HCT116 (cell line): Measurements from ENCODE around the gene ABHD16B. TPM values are rescaled to one million over a fixed set of nuclear protein-coding genes. Genes with fewer than 3 reads are reported as not detected.

Source experiments
- ATAC-seq: fragments of 200-7000 bp; cut with Tn5 transposase; 2 replicates; pipeline ENCODE4 v1.9.1; 2020; ENCODE audit warnings: mild to moderate bottlenecking, moderate library complexity
- BruUV-seq: library from RNA; stranded (reverse); fragments of 400-500 nt; replicated peaks from 2 replicates; lab custom pipeline; 2021; lab: Mats Ljungman, UMichigan
- CTCF ChIA-PET: fragments of 300-600 bp; sonication (Branson Sonifier 250); formaldehyde crosslinking; loops from one replicate; lab custom pipeline; 2021; ENCODE audit warnings: antibody characterized with exemption; lab: Charles Lee
- POLR2A ChIA-PET: fragments of 300-600, 350-600 bp; sonication (Branson Sonifier 250); formaldehyde crosslinking; loops from one replicate; lab custom pipeline; 2021; ENCODE audit warnings: antibody characterized with exemption; lab: Charles Lee
- RAD21 ChIA-PET, 2 experiments: fragments of 300-600 bp; sonication (Branson Sonifier 250); formaldehyde crosslinking; loops; one replicate each; lab custom pipeline; 2023; ENCODE audit warnings: low total read pairs in 2 of 2; ENCODE audit not compliant: uncharacterized antibody in 2 of 2, unreplicated experiment in 2 of 2, low non-redundant PET in 1 of 2; lab: Charles Lee
- DNase-seq: peaks from one replicate; pipeline ENCODE4 v3.0.0-alpha.2; 2010; ENCODE audit warnings: low read depth, low spot score
- H2AFZ ChIP-seq: fragments of 200-600 bp; shearing (Covaris generic), sonication (generic); 2 replicates; pipeline ENCODE4 v1.6.1; 2017; ENCODE audit warnings: low read depth, mixed run types, mixed read lengths, antibody characterized with exemption, low read length; ENCODE audit not compliant: poor library complexity, severe bottlenecking
- H3K27ac ChIP-seq: 2 replicates; pipeline ENCODE4 v1.5.1; 2012; ENCODE audit warnings: low read depth, low read length
- H3K27me3 ChIP-seq: fragments of 200-600 bp; sonication (generic); 2 replicates; pipeline ENCODE4 v1.6.1; 2016; ENCODE audit warnings: mixed run types, low read length, mixed read lengths; ENCODE audit not compliant: insufficient read depth
- H3K36me3 ChIP-seq, 2 experiments: fragments of 200-500 bp in 1 of 2; fragments of 200-600 bp in 1 of 2; sonication (Bioruptor generic) in 1 of 2; sonication (generic) in 1 of 2; 2 replicates each; pipeline versions ENCODE4 v1.5.1 to v1.6.1; 2014 to 2016; ENCODE audit warnings: low read length in 2 of 2, inconsistent platforms in 1 of 2, mixed read lengths in 1 of 2, mixed run types in 1 of 2; ENCODE audit not compliant: insufficient read depth in 2 of 2, control insufficient read depth in 1 of 2
- H3K4me1 ChIP-seq, 2 experiments: fragments of 200-600 bp in 1 of 2; sonication (generic) in 1 of 2; 2 replicates each; pipeline versions ENCODE4 v1.5.1 to v1.6.1; 2012 to 2017; ENCODE audit warnings: low read length in 2 of 2, inconsistent platforms in 1 of 2, mild to moderate bottlenecking in 1 of 2, mixed read lengths in 1 of 2, mixed run types in 1 of 2, moderate library complexity in 1 of 2; ENCODE audit not compliant: insufficient read depth in 2 of 2, control insufficient read depth in 1 of 2
- H3K4me2 ChIP-seq: fragments of 200-600 bp; sonication (generic); 2 replicates; pipeline ENCODE4 v1.6.1; 2017; ENCODE audit warnings: mixed run types, low read length, mixed read lengths
- H3K4me3 ChIP-seq, 2 experiments: fragments of 200-600 bp in 1 of 2; sonication (generic) in 1 of 2; replicated peaks in 1 of 2; 2 replicates each; pipeline ENCODE4 v1.5.1; 2011 to 2016; ENCODE audit warnings: low read length in 2 of 2, control low read depth in 1 of 2, low read depth in 1 of 2, mild to moderate bottlenecking in 1 of 2, mixed read lengths in 1 of 2, mixed run types in 1 of 2
- H3K79me2 ChIP-seq: fragments of 200-600 bp; sonication (generic); 2 replicates; pipeline ENCODE4 v1.6.1; 2017; ENCODE audit warnings: mild to moderate bottlenecking, mixed run types, low read length, moderate library complexity, mixed read lengths; ENCODE audit not compliant: insufficient read depth
- H3K9ac ChIP-seq: fragments of 200-600 bp; sonication (generic); 2 replicates; pipeline ENCODE4 v1.6.1; 2016; ENCODE audit warnings: low read length, mixed read lengths
- H3K9me2 ChIP-seq: fragments of 200-600 bp; sonication (generic), shearing (Covaris generic); 2 replicates; pipeline ENCODE4 v1.6.1; 2017; ENCODE audit warnings: mixed run types, mild to moderate bottlenecking, moderate library complexity; ENCODE audit not compliant: insufficient read depth
- H3K9me3 ChIP-seq, 2 experiments: fragments of 200-500 bp in 1 of 2; fragments of 200-600 bp in 1 of 2; sonication (Bioruptor generic) in 1 of 2; sonication (generic) in 1 of 2; 2 replicates each; pipeline ENCODE4 v1.6.1; 2014 to 2017; ENCODE audit warnings: low read length in 2 of 2, mixed read lengths in 2 of 2, inconsistent platforms in 1 of 2, low read depth in 1 of 2, mild to moderate bottlenecking in 1 of 2, mixed run types in 1 of 2, moderate library complexity in 1 of 2; ENCODE audit not compliant: control insufficient read depth in 1 of 2, insufficient read depth in 1 of 2
- H4K20me1 ChIP-seq: fragments of 200-600 bp; sonication (generic), shearing (Covaris generic); 2 replicates; pipeline ENCODE4 v1.6.1; 2017; ENCODE audit warnings: mixed run types, mild to moderate bottlenecking, moderate library complexity; ENCODE audit not compliant: insufficient read depth
- CBX3 ChIP-seq: IDR thresholded peaks from 2 replicates; pipeline ENCODE4 v1.6.1; 2012; ENCODE audit warnings: low read depth
- CEBPB ChIP-seq: IDR thresholded peaks from 2 replicates; pipeline ENCODE4 v1.6.1; 2012; ENCODE audit warnings: low read depth
- CTCF ChIP-seq, 3 experiments: fragments of 200-600 bp in 1 of 3; sonication (generic) in 1 of 3; IDR thresholded peaks in 2 of 3; conservative IDR thresholded peaks in 1 of 3; 2 replicates each; pipeline ENCODE4 v1.5.1; 2012 to 2017; ENCODE audit warnings: low read depth in 2 of 3, low read length in 2 of 3, antibody characterized with exemption in 1 of 3, borderline replicate concordance in 1 of 3, control low read depth in 1 of 3, mild to moderate bottlenecking in 1 of 3, mixed read lengths in 1 of 3, mixed run types in 1 of 3, moderate library complexity in 1 of 3; ENCODE audit not compliant: insufficient read depth in 1 of 3
- EGR1 ChIP-seq: IDR thresholded peaks from 2 replicates; pipeline ENCODE4 v1.6.1; 2012; ENCODE audit warnings: low read depth
- EZH2 ChIP-seq: fragments of 200-600 bp; sonication (generic); IDR thresholded peaks from 2 replicates; pipeline ENCODE4 v1.6.1; 2017; ENCODE audit warnings: antibody characterized with exemption, mixed run types
- EZH2phosphoT487 ChIP-seq: fragments of 200-600 bp; IDR thresholded peaks from 2 replicates; pipeline ENCODE4 v1.6.1; 2018; ENCODE audit warnings: antibody characterized with exemption, borderline replicate concordance
- FOSL1 ChIP-seq: IDR thresholded peaks from 2 replicates; pipeline ENCODE4 v1.6.1; 2012; ENCODE audit warnings: low read depth
- JUND ChIP-seq: IDR thresholded peaks from 2 replicates; pipeline ENCODE4 v1.6.1; 2012
- MAX ChIP-seq: IDR thresholded peaks from 2 replicates; pipeline ENCODE4 v1.6.1; 2012
- REST ChIP-seq: IDR thresholded peaks from 2 replicates; pipeline ENCODE4 v1.6.1; 2012; ENCODE audit warnings: low read depth
- SP1 ChIP-seq: IDR thresholded peaks from 2 replicates; pipeline ENCODE4 v1.6.1; 2012; ENCODE audit warnings: low read depth
- TCF7L2 ChIP-seq: IDR thresholded peaks from 2 replicates; pipeline ENCODE4 v1.7.0; 2011; ENCODE audit warnings: borderline replicate concordance, inconsistent platforms; ENCODE audit not compliant: insufficient read depth, insufficient read length; ENCODE audit errors: extremely low read depth
- YY1 ChIP-seq: IDR thresholded peaks from 2 replicates; pipeline ENCODE4 v1.6.1; 2011; ENCODE audit warnings: low read length, low read depth, moderate library complexity, mild to moderate bottlenecking; ENCODE audit not compliant: insufficient replicate concordance; ENCODE audit errors: extremely low read depth
- ZBTB33 ChIP-seq: IDR thresholded peaks from 2 replicates; pipeline ENCODE4 v1.6.1; 2011; ENCODE audit warnings: mild to moderate bottlenecking, low read length, moderate library complexity; ENCODE audit not compliant: insufficient replicate concordance; ENCODE audit errors: extremely low read depth
- ZFX ChIP-seq: fragments of 450-650 bp; IDR thresholded peaks from 2 replicates; pipeline ENCODE4 v1.6.1; 2017
- intact Hi-C: fragments of 100-400 bp; cut with micrococcal nuclease; formaldehyde crosslinking; loops from 2 replicates; pipeline ENCODE4 v1.10.0; 2022
- total RNA-seq: library from RNA; stranded (reverse); gene quantifications from one replicate; pipeline ENCODE4 v1.2.1, GENCODE V29; 2021; ENCODE audit not compliant: unreplicated experiment

Gene ABHD16B
- total RNA-seq, 1 experiment from 2014 or later: not detected

DNA sequence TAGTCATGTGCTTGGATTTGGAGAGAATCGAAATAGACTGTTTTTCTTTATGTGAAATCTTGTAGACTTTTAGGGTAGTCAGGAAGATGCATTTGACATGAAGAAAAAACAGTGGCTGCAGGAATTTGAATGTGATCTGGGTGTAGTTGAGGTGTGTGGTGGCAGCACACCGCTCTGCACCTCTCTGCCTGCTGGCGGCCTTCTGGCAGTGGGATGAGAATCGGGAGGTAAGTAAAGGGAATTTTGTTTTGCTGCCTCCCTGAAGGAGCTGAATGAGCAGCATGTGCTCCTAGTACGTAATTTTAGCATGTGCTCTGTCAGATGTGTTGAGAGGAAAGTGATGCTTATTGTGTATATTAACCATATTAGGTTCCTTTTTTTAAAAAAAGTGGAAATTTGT, 7.0 kb downstream of the ABHD16B start:
- no peak for TF ChIP-seq CBX3
- no peak for TF ChIP-seq CTCF (IDR thresholded peaks at IDR 0.05 in 2 of 3, conservative IDR thresholded peaks at IDR 0.05 in 1 of 3; ENCODE audit: borderline replicate concordance in 1 of 3, insufficient read depth in 1 of 3, low read depth in 2 of 3, low read length in 2 of 3)
- TF ChIP-seq TCF7L2: no peak
- TF ChIP-seq MAX: no peak
- TF ChIP-seq EZH2phosphoT487: no peak
- no peak for TF ChIP-seq EZH2
- TF ChIP-seq JUND: no peak
- TF ChIP-seq REST: no peak
- no peak for TF ChIP-seq EGR1
- no peak for TF ChIP-seq CEBPB
- no peak for TF ChIP-seq FOSL1
- no peak for TF ChIP-seq YY1
- TF ChIP-seq SP1: no peak
- TF ChIP-seq ZFX: no peak
- no peak for TF ChIP-seq ZBTB33
- Histone ChIP-seq H3K9me3 (no peaks in the 10 kb centered on the region), H3K4me1 (peaks cover 11 to 16% of the 10 kb centered on the region in 2 experiments), H3K4me3 (no peak overlapping the region), H3K27ac (no peak overlapping the region), H3K79me2 (peaks cover 88% of the 10 kb centered on the region), H3K4me2 (no peak overlapping the region), H3K27me3 (no peaks in the 10 kb centered on the region), H3K9ac (no peak overlapping the region), H3K36me3 (peaks cover 23 to 34% of the 10 kb centered on the region in 2 experiments), H4K20me1 (no peaks in the 10 kb centered on the region), H3K9me2 (no peaks in the 10 kb centered on the region), H2AFZ (no peak overlapping the region)
- TSS peak; percentile 20 for BruUV-seq
- ATAC-seq: no peak
- intact Hi-C loops: loop anchor here (10.0 kb wide), 2 partner anchors 107 to 133 kb away; partner anchors contain the start of genes LIME1, SAMD10 and SLC2A4RG
- RAD21 ChIA-PET: no interaction called here
- POLR2A ChIA-PET: no interaction called here
- DNase-seq: no peak
- CTCF ChIA-PET: no interaction called here
